ENCODE data around the gene GRM5. TPM values are rescaled to one million over a fixed set of nuclear protein-coding genes. Genes with fewer than 3 reads are reported as not detected.
"Not testable (repeated sequence)": the region's sequence is repeated elsewhere in the genome, so short reads cannot be mapped to it uniquely, and the experiment has no call there.

Gene GRM5
- total RNA-seq, 1 experiment from 2014 or later = not detected

GRCh38 chr11:89061839-89062238, 3.9 kb downstream of the GRM5 start:
- not testable (repeated sequence) for H4K20me1 ChIP-seq (ENCODE audit: insufficient read depth, low read depth, low read length); H3K4me2 ChIP-seq (ENCODE audit: low read depth, low read length, poor library complexity, severe bottlenecking); H3K79me2 ChIP-seq (ENCODE audit: low read length); DNase-seq; H3K27ac ChIP-seq (ENCODE audit: low read length); H3K4me1 ChIP-seq (ENCODE audit: low read length); H3K9ac ChIP-seq (ENCODE audit: low read length); H3K27me3 ChIP-seq (ENCODE audit: low read length); H3K9me2 ChIP-seq (replicated peaks; ENCODE audit: insufficient read depth, low read length); H3K4me3 ChIP-seq (ENCODE audit: low read length); H2AFZ ChIP-seq (ENCODE audit: low read length); H3K36me3 ChIP-seq (ENCODE audit: insufficient read depth, low read length); H3K9me3 ChIP-seq (ENCODE audit: low read length)

DNA sequence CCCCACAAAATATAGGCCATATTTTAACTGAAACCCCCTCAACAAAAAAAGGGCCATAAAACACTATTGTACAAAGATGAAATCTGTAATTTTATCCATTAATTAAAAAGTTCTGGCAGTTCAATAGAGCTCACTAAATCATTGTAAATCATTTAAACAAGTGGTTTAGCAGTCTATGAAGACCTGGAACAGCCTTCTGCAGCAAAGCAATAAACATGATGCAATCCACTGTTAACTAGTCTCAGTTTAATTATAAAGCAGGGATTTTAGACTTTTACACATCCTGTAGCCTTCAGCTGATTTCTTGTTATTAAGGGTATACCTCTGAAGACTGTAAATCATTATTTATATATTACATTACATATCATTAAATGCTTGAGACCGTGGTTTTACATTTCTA, 8.4 kb downstream of the GRM5 start:
- not testable (repeated sequence) for H3K4me1 ChIP-seq (ENCODE audit: low read length); H3K36me3 ChIP-seq (ENCODE audit: insufficient read depth, low read length); H3K9ac ChIP-seq (ENCODE audit: low read length); H3K4me2 ChIP-seq (ENCODE audit: low read depth, low read length, poor library complexity, severe bottlenecking); H3K9me2 ChIP-seq (replicated peaks; ENCODE audit: insufficient read depth, low read length); H3K27ac ChIP-seq (ENCODE audit: low read length); H3K9me3 ChIP-seq (ENCODE audit: low read length); H3K79me2 ChIP-seq (ENCODE audit: low read length); H3K27me3 ChIP-seq (ENCODE audit: low read length); H3K4me3 ChIP-seq (ENCODE audit: low read length); H2AFZ ChIP-seq (ENCODE audit: low read length); H4K20me1 ChIP-seq (ENCODE audit: insufficient read depth, low read depth, low read length); DNase-seq

DNA sequence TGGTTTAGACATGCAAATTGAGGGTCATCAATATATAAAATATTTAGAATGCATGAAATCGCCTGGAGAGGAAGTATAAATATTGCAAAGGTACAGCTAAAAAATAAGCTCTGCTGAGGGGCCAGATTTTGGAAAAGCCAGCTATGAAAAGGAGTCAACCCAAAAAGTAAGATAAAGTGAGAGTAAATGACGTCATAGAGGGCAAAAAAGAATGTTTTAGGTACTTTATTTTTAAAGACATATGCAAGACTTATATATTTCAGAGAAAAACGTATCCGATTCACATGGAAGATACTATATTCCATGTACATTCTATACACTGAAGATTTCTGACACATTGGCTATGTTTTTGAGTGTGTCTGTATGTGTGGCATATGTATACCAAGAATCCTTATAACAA, 13.6 kb downstream of the GRM5 start:
- H2AFZ ChIP-seq (ENCODE audit: low read length) = no peak overlapping the region
- no peaks in the 10 kb centered on the region for H3K36me3 ChIP-seq (ENCODE audit: insufficient read depth, low read length)
- no peaks in the 10 kb centered on the region for H3K4me1 ChIP-seq (ENCODE audit: low read length)
- H3K27ac ChIP-seq (ENCODE audit: low read length) = no peak overlapping the region
- no peak overlapping the region for H3K4me2 ChIP-seq (ENCODE audit: low read depth, low read length, poor library complexity, severe bottlenecking)
- H3K27me3 ChIP-seq (ENCODE audit: low read length) = no peaks in the 10 kb centered on the region
- no peaks in the 10 kb centered on the region for H3K9me2 ChIP-seq (replicated peaks; ENCODE audit: insufficient read depth, low read length)
- no peak overlapping the region for H3K9ac ChIP-seq (ENCODE audit: low read length)
- peaks cover 7% of the 10 kb centered on the region; the same call in 1 of the 2 replicates for H3K9me3 ChIP-seq (ENCODE audit: low read length)
- no peak for DNase-seq
- H3K79me2 ChIP-seq (ENCODE audit: low read length) = no peaks in the 10 kb centered on the region
- H3K4me3 ChIP-seq (ENCODE audit: low read length) = no peak overlapping the region
- H4K20me1 ChIP-seq (ENCODE audit: insufficient read depth, low read depth, low read length) = no peaks in the 10 kb centered on the region

- not testable (repeated sequence) for H3K27ac ChIP-seq (ENCODE audit: low read length); H3K4me1 ChIP-seq (ENCODE audit: low read length); H3K4me2 ChIP-seq (ENCODE audit: low read depth, low read length, poor library complexity, severe bottlenecking); H3K27me3 ChIP-seq (ENCODE audit: low read length); H3K4me3 ChIP-seq (ENCODE audit: low read length); H3K36me3 ChIP-seq (ENCODE audit: insufficient read depth, low read length); H3K9me2 ChIP-seq (replicated peaks; ENCODE audit: insufficient read depth, low read length); H3K9ac ChIP-seq (ENCODE audit: low read length); H2AFZ ChIP-seq (ENCODE audit: low read length); H4K20me1 ChIP-seq (ENCODE audit: insufficient read depth, low read depth, low read length); DNase-seq; H3K79me2 ChIP-seq (ENCODE audit: low read length)
- peaks cover 17% of the 10 kb centered on the region for H3K9me3 ChIP-seq (ENCODE audit: low read length)
These were observed 18.6 kb downstream of the GRM5 start for GRCh38 chr11:89047159-89047558.

GRCh38 chr11:89043861-89044588, 21.8 kb downstream of the GRM5 start:
- not testable (repeated sequence) for H3K27ac ChIP-seq (ENCODE audit: low read length)

DNA sequence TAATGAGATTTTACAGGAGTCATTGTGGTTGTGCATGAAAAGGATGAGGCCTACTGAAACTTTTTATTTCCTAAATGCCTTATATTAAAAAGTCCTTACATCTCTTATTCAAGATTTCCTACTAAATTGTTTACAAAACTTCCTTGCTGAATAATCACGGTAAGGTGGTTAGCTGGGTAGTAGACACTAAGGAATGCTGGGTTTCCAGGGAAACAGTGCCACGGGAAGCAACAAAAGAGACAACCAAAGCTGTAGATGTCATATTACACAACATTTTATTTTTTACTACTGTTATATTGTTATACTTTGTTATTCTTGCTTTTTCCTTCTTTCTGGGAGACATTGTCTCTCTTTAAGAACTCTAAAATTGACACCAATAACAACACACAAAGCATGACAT, 36.1 kb downstream of the GRM5 start:
- H3K9me2 ChIP-seq (replicated peaks; ENCODE audit: insufficient read depth, low read length); H3K4me3 ChIP-seq (ENCODE audit: low read length); H3K36me3 ChIP-seq (ENCODE audit: insufficient read depth, low read length); DNase-seq; H2AFZ ChIP-seq (ENCODE audit: low read length); H3K9ac ChIP-seq (ENCODE audit: low read length); H3K4me2 ChIP-seq (ENCODE audit: low read depth, low read length, poor library complexity, severe bottlenecking); H3K4me1 ChIP-seq (ENCODE audit: low read length); H3K79me2 ChIP-seq (ENCODE audit: low read length); H3K27me3 ChIP-seq (ENCODE audit: low read length); H3K27ac ChIP-seq (ENCODE audit: low read length); H3K9me3 ChIP-seq (ENCODE audit: low read length); H4K20me1 ChIP-seq (ENCODE audit: insufficient read depth, low read depth, low read length): not testable (repeated sequence)

More at GRCh38 chr11:89043861-89044588, 21.8 kb downstream of the GRM5 start:
- DNase-seq; H3K4me1 ChIP-seq (ENCODE audit: low read length); H3K4me3 ChIP-seq (ENCODE audit: low read length); H3K27me3 ChIP-seq (ENCODE audit: low read length); H3K36me3 ChIP-seq (ENCODE audit: insufficient read depth, low read length); H3K9me2 ChIP-seq (replicated peaks; ENCODE audit: insufficient read depth, low read length); H3K4me2 ChIP-seq (ENCODE audit: low read depth, low read length, poor library complexity, severe bottlenecking); H3K79me2 ChIP-seq (ENCODE audit: low read length); H3K9ac ChIP-seq (ENCODE audit: low read length); H4K20me1 ChIP-seq (ENCODE audit: insufficient read depth, low read depth, low read length); H2AFZ ChIP-seq (ENCODE audit: low read length): not testable (repeated sequence)
- H3K9me3 ChIP-seq (ENCODE audit: low read length) = peaks cover 10% of the 10 kb centered on the region

- H3K4me1 ChIP-seq (ENCODE audit: low read length) = no peaks in the 10 kb centered on the region
These were observed 44.4 kb downstream of the GRM5 start for GRCh38 chr11:89021339-89021738.

DNA sequence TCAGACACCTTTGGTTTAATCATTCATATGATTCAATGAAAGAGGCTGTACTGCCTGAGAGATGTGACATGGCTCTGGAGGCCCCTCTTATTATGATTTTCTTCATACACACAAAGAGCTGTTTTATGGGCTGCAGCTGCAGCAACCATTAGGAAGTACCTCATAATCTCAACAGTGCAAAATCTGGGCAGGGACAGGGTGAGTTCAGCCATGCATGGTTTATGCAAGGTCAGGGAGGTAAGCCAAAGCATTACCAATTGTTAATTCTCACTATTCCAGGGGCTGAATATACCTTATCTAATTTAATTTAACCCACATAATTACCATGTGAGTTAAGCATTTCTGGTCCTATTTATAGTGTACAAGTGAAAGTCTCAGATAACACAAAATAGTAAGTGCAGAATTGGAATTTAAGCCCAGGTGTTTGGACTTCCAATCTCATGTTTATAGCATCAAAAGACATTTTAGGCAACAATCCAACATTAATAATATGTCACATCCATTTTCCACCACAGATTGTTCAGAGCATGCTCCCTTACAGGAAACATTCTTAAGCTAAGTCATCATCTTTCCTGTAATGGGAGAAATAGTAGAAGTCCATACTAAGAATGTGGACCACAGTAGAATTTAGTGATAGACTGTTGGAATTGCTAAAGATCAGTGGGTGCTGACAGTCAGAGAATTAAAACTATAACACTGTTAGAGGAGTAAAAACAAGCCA, 45.8 kb downstream of the GRM5 start:
- H3K4me1 ChIP-seq (ENCODE audit: low read length); H3K79me2 ChIP-seq (ENCODE audit: low read length); H3K4me2 ChIP-seq (ENCODE audit: low read depth, low read length, poor library complexity, severe bottlenecking); H3K27me3 ChIP-seq (ENCODE audit: low read length); H2AFZ ChIP-seq (ENCODE audit: low read length); H3K27ac ChIP-seq (ENCODE audit: low read length); H3K9me3 ChIP-seq (ENCODE audit: low read length); H4K20me1 ChIP-seq (ENCODE audit: insufficient read depth, low read depth, low read length); DNase-seq; H3K9me2 ChIP-seq (replicated peaks; ENCODE audit: insufficient read depth, low read length); H3K36me3 ChIP-seq (ENCODE audit: insufficient read depth, low read length); H3K9ac ChIP-seq (ENCODE audit: low read length); H3K4me3 ChIP-seq (ENCODE audit: low read length): not testable (repeated sequence)

More at GRCh38 chr11:89021339-89021738, 44.4 kb downstream of the GRM5 start:
- H2AFZ ChIP-seq (ENCODE audit: low read length) = no peak overlapping the region
- H3K27me3 ChIP-seq (ENCODE audit: low read length) = no peaks in the 10 kb centered on the region
- H3K4me2 ChIP-seq (ENCODE audit: low read depth, low read length, poor library complexity, severe bottlenecking) = no peak overlapping the region
- H3K9ac ChIP-seq (ENCODE audit: low read length) = no peak overlapping the region
- no peak for DNase-seq
- no peak overlapping the region for H3K4me3 ChIP-seq (ENCODE audit: low read length)
- H3K79me2 ChIP-seq (ENCODE audit: low read length) = no peaks in the 10 kb centered on the region
- no peaks in the 10 kb centered on the region for H4K20me1 ChIP-seq (ENCODE audit: insufficient read depth, low read depth, low read length)
- no peak overlapping the region for H3K27ac ChIP-seq (ENCODE audit: low read length)
- H3K9me3 ChIP-seq (ENCODE audit: low read length) = no peaks in the 10 kb centered on the region
- no peaks in the 10 kb centered on the region for H3K36me3 ChIP-seq (ENCODE audit: insufficient read depth, low read length)
- no peaks in the 10 kb centered on the region for H3K9me2 ChIP-seq (replicated peaks; ENCODE audit: insufficient read depth, low read length)
